ENCODE data around the gene ADAMTS2.

The ADAMTS2 gene

DNA sequence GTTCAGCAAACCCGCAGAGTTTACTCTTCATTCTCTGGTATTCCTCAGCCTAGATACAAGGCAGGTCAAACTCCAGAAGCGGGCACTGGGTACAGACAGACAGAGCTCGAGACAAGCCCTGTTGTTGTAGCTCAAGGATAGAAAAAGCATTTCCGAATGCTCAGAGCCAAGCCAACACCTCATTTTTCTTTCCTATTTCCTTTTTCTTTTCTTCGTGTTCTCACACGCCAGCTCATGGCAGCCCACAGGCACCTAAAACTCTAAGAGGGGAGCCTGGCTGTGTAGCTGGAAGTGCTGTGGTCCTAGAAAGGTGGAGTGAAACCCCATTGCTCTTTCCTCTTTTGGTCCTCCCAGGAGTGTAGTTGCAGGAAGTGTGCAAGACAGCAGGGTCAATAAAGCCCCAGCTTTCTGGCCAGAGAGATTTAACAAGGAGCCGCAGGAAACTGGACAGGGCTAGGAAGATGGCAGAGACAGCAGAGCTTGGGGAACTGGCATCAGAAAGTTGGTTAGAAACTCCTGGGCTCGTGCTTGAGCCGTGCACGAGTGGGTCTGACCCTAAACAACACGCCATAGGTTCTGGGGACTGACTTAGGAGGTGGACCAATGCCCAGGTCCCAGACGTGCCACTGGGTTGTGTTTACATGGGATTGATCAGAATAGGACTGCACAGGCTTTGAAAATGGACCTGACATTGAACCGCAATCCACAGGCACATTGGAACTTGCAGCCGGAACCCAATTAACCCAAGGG, 41.6 kb downstream of the ADAMTS2 start:
- no peaks in the 10 kb centered on the region for H3K27me3 ChIP-seq (ENCODE audit: insufficient read depth, low read length, poor library complexity)
- DNase-seq (no peak), ATAC-seq (ENCODE audit: insufficient read depth, low read depth) (no peak)
- no peaks in the 10 kb centered on the region for H3K4me1 ChIP-seq (ENCODE audit: insufficient read depth, low read length)
- H3K4me2 ChIP-seq (ENCODE audit: insufficient read depth, low read length) = no peak overlapping the region
- no peaks in the 10 kb centered on the region for H3K79me2 ChIP-seq (ENCODE audit: insufficient read depth, low read length)
- TF ChIP-seq EZH2 (IDR thresholded peaks at IDR 0.05; ENCODE audit: borderline replicate concordance, low read depth, low read length, severe bottlenecking) = no peak
- TF ChIP-seq, protein P1, sequence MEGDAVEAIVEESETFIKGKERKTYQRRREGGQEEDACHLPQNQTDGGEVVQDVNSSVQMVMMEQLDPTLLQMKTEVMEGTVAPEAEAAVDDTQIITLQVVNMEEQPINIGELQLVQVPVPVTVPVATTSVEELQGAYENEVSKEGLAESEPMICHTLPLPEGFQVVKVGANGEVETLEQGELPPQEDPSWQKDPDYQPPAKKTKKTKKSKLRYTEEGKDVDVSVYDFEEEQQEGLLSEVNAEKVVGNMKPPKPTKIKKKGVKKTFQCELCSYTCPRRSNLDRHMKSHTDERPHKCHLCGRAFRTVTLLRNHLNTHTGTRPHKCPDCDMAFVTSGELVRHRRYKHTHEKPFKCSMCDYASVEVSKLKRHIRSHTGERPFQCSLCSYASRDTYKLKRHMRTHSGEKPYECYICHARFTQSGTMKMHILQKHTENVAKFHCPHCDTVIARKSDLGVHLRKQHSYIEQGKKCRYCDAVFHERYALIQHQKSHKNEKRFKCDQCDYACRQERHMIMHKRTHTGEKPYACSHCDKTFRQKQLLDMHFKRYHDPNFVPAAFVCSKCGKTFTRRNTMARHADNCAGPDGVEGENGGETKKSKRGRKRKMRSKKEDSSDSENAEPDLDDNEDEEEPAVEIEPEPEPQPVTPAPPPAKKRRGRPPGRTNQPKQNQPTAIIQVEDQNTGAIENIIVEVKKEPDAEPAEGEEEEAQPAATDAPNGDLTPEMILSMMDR (IDR thresholded peaks at IDR 0.05; ENCODE audit: borderline replicate concordance, extremely low read depth, low read length, poor library complexity, severe bottlenecking) = no peak
- no peak overlapping the region for H3K27ac ChIP-seq (ENCODE audit: low read length)
- H3K9ac ChIP-seq (ENCODE audit: low read depth, low read length) = no peak overlapping the region
- peaks cover 6% of the 10 kb centered on the region for H3K9me3 ChIP-seq (ENCODE audit: insufficient read depth, low read length, severe bottlenecking)
- H4K20me1 ChIP-seq (ENCODE audit: insufficient read depth, low read length) = no peaks in the 10 kb centered on the region
- H3K4me3 ChIP-seq (ENCODE audit: low read depth in 1 of 2, low read length in 2 of 2) = no peak overlapping the region
- H2AFZ ChIP-seq (ENCODE audit: low read depth, low read length) = no peak overlapping the region
- H3K36me3 ChIP-seq (ENCODE audit: insufficient read depth, low read length) = no peaks in the 10 kb centered on the region

DNA sequence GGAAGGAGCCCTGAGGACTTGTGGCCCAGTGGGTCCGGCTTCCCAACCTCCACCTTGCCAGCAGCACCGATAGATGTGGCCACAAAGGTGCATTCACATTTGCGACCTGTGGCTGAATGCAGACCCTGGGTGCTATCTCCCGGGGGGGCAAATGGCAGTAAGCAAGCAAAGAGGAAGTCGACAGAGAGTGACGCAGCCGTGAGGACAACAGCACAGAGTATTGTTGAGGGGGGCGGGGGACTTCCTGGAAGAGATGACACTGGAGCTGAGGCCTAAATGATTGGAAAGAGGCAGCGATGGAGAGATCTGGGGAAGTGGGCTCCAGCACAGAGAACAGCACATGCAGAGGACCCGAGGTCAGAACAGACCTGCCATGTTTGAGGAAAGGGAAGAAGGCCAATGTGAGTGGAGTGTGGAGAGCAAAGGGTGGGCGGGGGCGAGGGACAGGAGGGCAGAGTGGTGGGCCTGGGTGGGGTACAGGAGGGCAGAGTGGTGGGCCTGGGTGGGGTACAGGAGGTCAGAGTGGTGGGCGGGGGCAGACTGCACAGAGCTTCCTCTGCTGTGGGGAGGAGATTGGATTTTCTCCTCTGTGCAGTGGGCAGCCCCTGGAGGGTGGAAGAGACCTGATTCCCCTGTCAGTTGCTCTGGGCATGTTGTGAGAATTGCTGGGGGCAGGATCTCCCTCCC, 42.6 kb downstream of the ADAMTS2 start:
- Histone ChIP-seq H4K20me1 (ENCODE audit: insufficient read depth, low read length) (no peaks in the 10 kb centered on the region), H3K79me2 (ENCODE audit: insufficient read depth, low read length) (no peaks in the 10 kb centered on the region), H3K4me3 (ENCODE audit: low read depth in 1 of 2, low read length in 2 of 2) (no peak overlapping the region), H3K4me2 (ENCODE audit: insufficient read depth, low read length) (no peak overlapping the region), H3K36me3 (ENCODE audit: insufficient read depth, low read length) (no peaks in the 10 kb centered on the region), H3K9ac (ENCODE audit: low read depth, low read length) (no peak overlapping the region), H3K9me3 (ENCODE audit: insufficient read depth, low read length, severe bottlenecking) (peaks cover 6% of the 10 kb centered on the region), H3K4me1 (ENCODE audit: insufficient read depth, low read length) (no peaks in the 10 kb centered on the region), H3K27me3 (ENCODE audit: insufficient read depth, low read length, poor library complexity) (no peaks in the 10 kb centered on the region), H2AFZ (ENCODE audit: low read depth, low read length) (no peak overlapping the region), H3K27ac (ENCODE audit: low read length) (no peak overlapping the region)
- TF ChIP-seq, protein P1 (IDR thresholded peaks at IDR 0.05; ENCODE audit: borderline replicate concordance, extremely low read depth, low read length, poor library complexity, severe bottlenecking) = no peak
- no peak for TF ChIP-seq EZH2 (IDR thresholded peaks at IDR 0.05; ENCODE audit: borderline replicate concordance, low read depth, low read length, severe bottlenecking)
- ATAC-seq (ENCODE audit: insufficient read depth, low read depth) (no peak), DNase-seq (no peak)

DNA sequence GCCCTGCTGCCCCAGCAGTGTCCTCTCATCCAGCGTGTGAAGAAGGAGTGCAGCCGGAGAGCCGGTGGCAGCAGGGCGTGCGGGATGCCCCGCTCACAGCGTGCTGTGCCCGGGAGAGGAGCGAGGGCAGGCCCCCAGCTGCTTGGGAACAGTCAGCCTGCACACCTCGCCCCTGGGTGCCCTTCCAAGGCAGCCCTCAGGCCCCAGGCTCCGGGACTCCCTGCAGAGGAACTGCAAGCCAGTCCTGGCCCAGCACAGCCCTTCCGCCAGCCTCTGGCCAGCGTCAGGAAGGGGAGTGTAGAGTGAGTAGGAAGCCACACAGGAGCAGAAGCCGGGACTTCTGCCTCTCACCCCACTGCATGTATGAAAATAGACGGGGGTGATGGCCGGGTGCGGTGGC, 43.5 kb downstream of the ADAMTS2 start:
- no peak overlapping the region for H3K4me2 ChIP-seq (ENCODE audit: insufficient read depth, low read length)
- no peaks in the 10 kb centered on the region for H3K36me3 ChIP-seq (ENCODE audit: insufficient read depth, low read length)
- peaks cover 6% of the 10 kb centered on the region for H3K9me3 ChIP-seq (ENCODE audit: insufficient read depth, low read length, severe bottlenecking)
- no peak overlapping the region for H3K4me3 ChIP-seq (ENCODE audit: low read depth in 1 of 2, low read length in 2 of 2)
- no peaks in the 10 kb centered on the region for H3K4me1 ChIP-seq (ENCODE audit: insufficient read depth, low read length)
- no peaks in the 10 kb centered on the region for H3K79me2 ChIP-seq (ENCODE audit: insufficient read depth, low read length)
- no peak overlapping the region for H3K9ac ChIP-seq (ENCODE audit: low read depth, low read length)
- ATAC-seq (ENCODE audit: insufficient read depth, low read depth) = no peak
- no peak overlapping the region for H2AFZ ChIP-seq (ENCODE audit: low read depth, low read length)
- no peaks in the 10 kb centered on the region for H4K20me1 ChIP-seq (ENCODE audit: insufficient read depth, low read length)
- no peak for DNase-seq
- no peak overlapping the region for H3K27ac ChIP-seq (ENCODE audit: low read length)
- no peaks in the 10 kb centered on the region for H3K27me3 ChIP-seq (ENCODE audit: insufficient read depth, low read length, poor library complexity)
- no peak for TF ChIP-seq EZH2 (IDR thresholded peaks at IDR 0.05; ENCODE audit: borderline replicate concordance, low read depth, low read length, severe bottlenecking)
- TF ChIP-seq, protein P1 (IDR thresholded peaks at IDR 0.05; ENCODE audit: borderline replicate concordance, extremely low read depth, low read length, poor library complexity, severe bottlenecking) = no peak

Data from DND-41 (cell line).